ENCODE data around the gene SPAG9.

- TF ChIP-seq POLR2AphosphoS5 (IDR thresholded peaks at IDR 0.05; ENCODE audit: borderline replicate concordance, low read depth, low read length) (no peak), EZH2 (IDR thresholded peaks at IDR 0.05) (no peak)
Observed at GRCh38 chr17:50923611-50924010, 197.1 kb downstream of the SPAG9 start.
